Superior temporal gyrus (tissue), 1 donor: Measurements from ENCODE around the gene TMEM63C.

Source experiments
- DNase-seq: peaks from one replicate; pipeline ENCODE4 v3.0.0-alpha.2; 2016; ENCODE audit errors: extremely low spot score

The TMEM63C gene

DNA sequence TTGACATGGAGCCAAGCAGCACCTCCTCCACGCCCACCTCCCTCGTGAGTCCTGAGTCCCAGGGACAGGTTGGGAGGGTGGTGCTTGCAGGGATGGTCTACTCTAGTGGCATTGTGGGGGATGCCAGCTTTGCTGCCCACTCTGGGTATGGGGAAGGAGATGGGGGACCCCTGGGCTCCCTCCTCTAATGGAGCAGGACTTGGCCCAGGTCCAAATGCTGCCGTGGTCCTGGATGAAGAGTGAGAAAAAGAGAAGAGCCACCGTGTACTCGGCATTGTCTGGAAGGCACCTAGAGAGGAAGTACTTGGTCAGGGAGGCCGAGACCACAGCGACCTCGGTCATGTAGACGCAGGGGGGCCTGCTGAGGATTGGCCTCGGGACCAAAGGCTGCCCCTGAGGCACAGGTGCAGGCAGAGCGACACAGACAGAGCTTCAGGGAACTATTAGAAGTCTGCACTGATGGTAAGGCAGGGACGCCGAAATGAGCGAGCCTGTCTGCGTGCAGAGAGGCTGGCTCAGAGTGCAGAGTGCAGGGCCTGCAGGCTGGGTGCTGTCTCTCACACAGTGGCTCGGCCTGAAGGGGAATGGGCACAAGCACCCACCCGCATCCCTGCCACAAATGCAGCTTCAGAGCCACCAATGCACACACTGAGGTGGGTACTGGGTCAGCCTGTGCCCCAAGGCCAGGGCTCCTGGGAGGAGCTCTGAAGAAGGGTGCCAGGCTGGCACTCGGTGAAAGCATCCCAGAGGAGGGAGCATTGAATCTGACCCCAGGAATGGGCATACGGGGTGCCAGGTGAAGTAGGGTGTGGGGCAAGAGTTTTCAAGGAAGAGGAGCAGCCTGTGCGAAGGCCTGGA lies 72.0 kb downstream of the TMEM63C start:
- no peak for DNase-seq

- no peak for DNase-seq
Measured at GRCh38 chr14:77256694-77257093, 75.1 kb downstream of the TMEM63C start.

GRCh38 chr14:77257700-77258099 lies 76.1 kb downstream of the TMEM63C start:
- DNase-seq: no peak

GRCh38 chr14:77258566-77258965 lies 77.0 kb downstream of the TMEM63C start:
- no peak for DNase-seq

DNA sequence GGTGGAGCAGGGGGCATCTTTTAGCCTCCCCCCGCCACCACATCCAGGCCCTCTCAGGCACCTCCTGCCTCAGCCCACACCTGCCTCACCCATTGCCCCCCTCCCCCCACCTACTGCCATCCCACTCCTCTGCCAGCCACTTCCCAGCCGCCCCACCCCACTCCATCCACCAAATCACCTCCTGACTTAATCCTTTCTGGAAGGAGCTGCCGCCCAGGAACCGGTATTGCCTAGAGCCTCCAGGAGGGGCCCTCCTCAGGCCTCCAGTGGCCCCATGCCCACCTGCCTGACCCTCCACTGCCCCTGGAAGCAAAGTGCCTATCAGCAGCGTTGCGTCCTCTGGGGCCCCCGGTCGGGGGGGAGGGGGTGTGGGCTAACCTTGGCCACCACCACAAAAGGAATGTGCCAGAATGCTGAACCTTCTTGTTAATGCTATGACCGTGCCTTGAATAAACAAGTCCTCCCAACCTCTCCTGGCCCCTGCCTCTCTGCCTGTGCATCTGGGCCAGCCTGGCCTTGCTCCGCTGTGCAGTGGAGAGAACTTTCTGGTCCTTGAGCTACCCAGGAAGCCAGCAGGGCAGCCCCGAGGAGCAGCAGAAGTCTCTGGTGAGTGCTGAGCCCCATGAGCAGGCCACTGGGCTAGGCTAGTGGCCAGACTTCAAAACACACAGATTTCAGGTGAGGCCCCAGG lies 77.6 kb downstream of the TMEM63C start:
- no peak for DNase-seq

DNA sequence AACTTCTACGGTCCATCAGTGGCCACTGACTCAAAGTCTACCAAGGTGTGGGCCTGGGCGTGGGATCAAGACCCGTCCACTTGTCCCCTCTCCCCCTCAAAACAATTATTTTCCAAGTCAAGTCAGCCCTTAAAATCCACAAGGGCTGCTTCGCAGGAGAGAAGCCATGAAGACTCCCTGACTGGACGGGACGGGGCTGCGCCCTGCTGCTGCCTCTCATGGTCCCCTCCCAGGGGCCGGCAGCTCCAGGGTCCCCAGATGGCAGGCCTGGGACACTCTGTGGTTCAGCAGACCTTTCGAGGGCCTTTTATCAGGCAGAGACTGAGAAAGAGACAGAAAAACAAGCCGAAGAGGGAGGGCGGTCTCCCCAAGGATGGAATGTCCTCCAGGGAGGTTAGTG lies 78.6 kb downstream of the TMEM63C start:
- no peak for DNase-seq

- DNase-seq: no peak
Measured at GRCh38 chr14:77260631-77261030, 79.0 kb downstream of the TMEM63C start.

- DNase-seq: no peak
Measured at GRCh38 chr14:77264466-77265186, 83.0 kb downstream of the TMEM63C start.

DNA sequence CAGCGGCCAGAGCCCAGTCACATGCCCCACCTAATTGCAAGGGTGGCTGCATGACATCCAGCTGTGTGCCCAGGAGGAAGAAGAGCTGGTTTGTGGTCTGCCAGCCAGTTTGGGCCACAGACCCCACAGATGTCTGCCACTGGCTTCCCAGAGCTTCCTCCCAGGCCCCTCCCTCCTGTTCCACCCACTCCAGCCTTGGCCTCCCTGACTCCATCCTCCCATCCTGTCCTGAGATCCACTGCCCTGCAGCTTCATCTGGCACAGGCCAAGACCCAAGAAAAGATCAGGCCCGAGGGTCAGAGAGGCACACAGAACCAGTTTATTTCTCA lies 83.6 kb downstream of the TMEM63C start:
- no peak for DNase-seq

- DNase-seq: no peak
Measured at GRCh38 chr14:77265561-77266335, 84.2 kb downstream of the TMEM63C start.

DNA sequence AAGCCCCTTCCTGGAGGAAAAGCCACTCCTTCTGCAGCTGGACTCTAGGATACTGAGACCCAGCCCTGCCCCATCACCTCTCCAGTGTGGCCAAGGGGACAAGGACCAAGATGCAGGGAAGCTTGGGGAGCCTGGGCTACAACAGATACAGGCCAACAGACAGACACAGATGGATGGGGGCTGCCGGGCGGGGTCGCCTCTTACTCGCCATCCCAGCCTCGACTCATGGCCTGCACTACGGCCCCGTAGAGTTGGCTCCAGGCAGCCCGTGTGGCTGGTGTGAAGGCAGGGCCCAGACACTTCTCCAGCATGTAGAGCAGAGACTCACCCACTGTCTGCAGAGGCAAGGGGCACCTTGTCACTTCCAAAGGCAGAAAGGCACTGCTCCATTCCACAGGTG lies 84.7 kb downstream of the TMEM63C start:
- DNase-seq: no peak

- no peak for DNase-seq
Measured at GRCh38 chr14:77267937-77268699, 86.5 kb downstream of the TMEM63C start.

GRCh38 chr14:77268989-77269600 lies 87.5 kb downstream of the TMEM63C start:
- no peak for DNase-seq

DNA sequence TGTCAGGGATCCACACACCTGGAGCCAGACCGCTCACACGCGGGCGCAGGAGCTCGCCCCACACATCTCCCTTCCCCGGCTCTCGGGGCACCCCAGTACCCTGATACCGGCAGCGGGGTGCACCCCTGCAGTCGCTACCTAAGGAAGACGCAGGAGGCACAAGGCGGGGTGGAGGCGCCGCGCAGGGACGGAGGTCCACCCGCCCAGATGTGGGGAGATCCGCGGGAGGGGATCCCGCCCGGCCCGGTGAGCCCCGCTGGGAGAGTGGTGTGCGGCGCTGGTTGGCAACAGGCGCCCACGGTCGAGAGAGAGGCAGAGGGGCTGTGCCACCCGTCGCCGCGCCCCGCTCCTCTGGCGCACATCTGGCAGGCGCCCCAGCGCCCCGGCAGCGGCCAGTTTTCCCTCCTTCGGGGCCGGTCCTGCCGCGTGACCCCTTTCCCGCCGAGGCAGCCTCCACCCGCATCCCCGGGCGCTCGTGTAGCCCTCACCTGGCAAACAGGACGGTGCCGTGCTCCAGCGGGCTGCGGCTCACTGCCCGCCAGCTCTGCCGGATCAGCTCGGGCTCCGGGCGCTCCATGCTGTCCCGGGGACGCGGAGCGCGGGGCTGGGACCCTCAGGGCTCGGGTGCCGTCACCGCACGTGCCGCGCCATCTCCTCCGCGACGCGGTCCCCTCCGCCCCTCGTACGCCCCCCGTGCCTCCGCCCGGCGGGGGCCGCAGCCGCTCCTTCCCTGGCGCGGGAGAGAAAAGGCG lies 88.9 kb downstream of the TMEM63C start:
- no peak for DNase-seq

DNA sequence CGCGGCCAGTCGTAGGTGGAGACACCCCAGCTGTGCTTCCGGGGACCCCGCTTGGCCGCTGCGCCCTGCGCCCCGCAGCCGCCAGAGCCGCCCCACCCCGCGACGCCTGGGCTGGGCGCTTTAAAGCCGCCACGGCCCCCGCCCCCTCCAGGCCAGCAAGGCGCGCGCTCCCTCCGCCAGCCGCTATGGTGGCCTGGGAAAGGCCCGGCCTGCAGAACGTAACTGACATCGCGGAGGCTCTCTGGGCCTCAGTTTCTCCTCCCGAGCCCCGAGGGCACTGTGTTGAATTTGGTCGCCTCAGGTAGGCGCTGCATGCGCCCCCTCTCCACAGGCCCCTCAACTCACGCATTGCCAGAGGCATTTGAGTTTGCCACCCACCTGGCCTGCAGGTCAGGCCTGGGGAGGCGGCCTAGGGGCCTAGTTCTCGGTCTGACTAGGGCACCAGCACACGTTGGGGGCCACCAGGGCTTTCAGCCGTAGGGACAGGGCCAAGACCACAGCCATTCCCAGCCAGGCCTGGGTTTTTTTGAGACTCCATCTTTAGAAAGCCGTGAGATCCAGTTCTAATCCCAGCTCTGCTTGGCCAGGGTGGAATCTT lies 89.6 kb downstream of the TMEM63C start, which contains the start of gene NGB:
Gene NGB, minus strand, starts transcription at position 94 of the 598 bp plus-strand sequence. CDS start 269 bp downstream, outside the sequence.
- no peak for DNase-seq

DNA sequence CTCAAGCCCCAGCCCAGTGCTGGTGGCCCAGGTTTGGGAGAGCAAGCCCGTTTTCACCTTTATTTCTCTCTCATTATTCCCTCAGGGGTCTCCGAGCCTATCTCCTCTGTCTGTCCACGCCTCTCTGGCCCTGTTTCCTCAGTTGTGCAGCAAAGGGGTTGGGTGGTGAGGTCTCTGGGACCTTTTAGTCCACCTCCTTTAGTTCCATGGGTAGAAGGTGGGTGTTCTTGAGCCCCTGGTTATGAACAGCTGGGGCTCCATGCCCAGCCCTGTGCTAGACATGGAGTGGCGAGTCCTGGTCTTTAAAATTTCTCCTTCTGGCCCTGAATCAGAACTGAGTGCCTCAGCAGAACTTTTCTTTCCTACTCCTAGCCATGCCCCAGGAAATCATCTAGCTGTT lies 90.7 kb downstream of the TMEM63C start:
- DNase-seq: no peak

GRCh38 chr14:77273796-77274195 lies 92.2 kb downstream of the TMEM63C start:
- DNase-seq: no peak

DNA sequence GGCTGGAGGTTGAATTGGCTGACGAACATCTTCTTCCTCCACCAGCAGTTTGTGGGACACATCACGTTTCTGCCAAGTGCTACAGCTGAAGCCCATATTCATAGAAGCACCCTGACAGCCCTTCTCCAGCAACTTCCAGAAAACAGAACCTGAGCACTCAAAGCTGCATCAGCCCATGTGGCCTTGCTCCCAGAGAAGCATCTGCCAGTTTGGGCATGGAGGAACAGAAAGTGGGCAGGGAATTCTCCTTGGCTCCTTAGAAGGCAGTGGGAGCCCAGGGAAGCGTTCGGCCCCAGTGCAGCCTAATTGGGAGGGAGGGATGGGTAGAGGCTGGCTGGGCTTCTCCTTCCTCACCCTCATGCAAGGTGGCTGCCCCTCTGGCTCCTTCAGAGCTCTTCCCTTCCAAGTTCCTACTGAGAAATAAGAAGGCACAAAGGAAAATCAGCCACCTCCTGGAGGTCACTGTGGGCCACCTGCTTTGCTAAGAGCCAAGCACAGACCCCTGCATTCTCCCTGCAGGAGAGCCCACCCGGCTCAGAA lies 93.5 kb downstream of the TMEM63C start:
- no peak for DNase-seq

- no peak for DNase-seq
Measured at GRCh38 chr14:77275601-77276017, 94.0 kb downstream of the TMEM63C start.
